H1 (cell line): Measurements from ENCODE around the gene ZNF625. TPM values are rescaled to one million over a fixed set of nuclear protein-coding genes. Genes with fewer than 3 reads are reported as not detected.

Experiments used
- CTCF ChIA-PET: fragments of 300-600 bp; sonication (Branson Sonifier 250); formaldehyde crosslinking; loops from one replicate; lab custom pipeline; 2021; ENCODE audit not compliant: partially characterized antibody; lab: Charles Lee
- POLR2A ChIA-PET: fragments of 300-600 bp; sonication (Branson Sonifier 250); formaldehyde crosslinking; loops from one replicate; lab custom pipeline; 2021; ENCODE audit warnings: inconsistent platforms; ENCODE audit not compliant: partially characterized antibody; lab: Charles Lee
- DNase-seq, 2 experiments: peaks; one replicate each; pipeline versions ENCODE4 v3.0.0 to v3.0.0-alpha.2; 2010 to 2022; ENCODE audit warnings: low spot score in 2 of 2, low read depth in 1 of 2, mixed read lengths in 1 of 2
- FAIRE-seq: peaks from 2 replicates; lab custom pipeline; 2011; peaks lifted over from hg19 to GRCh38; lab: Jason Lieb, UNC
- H2AFZ ChIP-seq: 2 replicates; pipeline ENCODE4 v1.8.1; 2012; ENCODE audit warnings: low read length, inconsistent platforms
- H2AK5ac ChIP-seq: 2 replicates; pipeline ENCODE4 v1.6.1; 2013; ENCODE audit warnings: low read depth, low read length
- H2BK120ac ChIP-seq: replicated peaks from 2 replicates; pipeline ENCODE3; 2013; ENCODE audit warnings: low read depth, low read length, inconsistent platforms
- H2BK12ac ChIP-seq: 2 replicates; pipeline ENCODE4 v1.6.1; 2013; ENCODE audit warnings: low read depth, low read length
- H2BK15ac ChIP-seq: 2 replicates; pipeline ENCODE4 v1.6.1; 2013; ENCODE audit warnings: low read length
- H2BK20ac ChIP-seq: 2 replicates; pipeline ENCODE4 v1.6.1; 2013; ENCODE audit warnings: low read length
- H2BK5ac ChIP-seq: 2 replicates; pipeline ENCODE4 v1.6.1; 2013; ENCODE audit warnings: low read depth, low read length
- H3K14ac ChIP-seq: 2 replicates; pipeline ENCODE4 v1.6.1; 2013; ENCODE audit warnings: inconsistent platforms; ENCODE audit not compliant: insufficient read length
- H3K18ac ChIP-seq: 2 replicates; pipeline ENCODE4 v1.6.1; 2013; ENCODE audit warnings: low read length; ENCODE audit errors: extremely low read depth
- H3K23ac ChIP-seq: 2 replicates; pipeline ENCODE4 v1.6.1; 2013; ENCODE audit warnings: inconsistent platforms; ENCODE audit not compliant: insufficient read length
- H3K23me2 ChIP-seq: 2 replicates; pipeline ENCODE4 v1.6.1; 2013; ENCODE audit warnings: low read depth, low read length
- H3K27ac ChIP-seq: 2 replicates; pipeline ENCODE4 v1.6.1; 2011; ENCODE audit warnings: low read depth, low read length, inconsistent platforms
- H3K27me3 ChIP-seq, 4 experiments: replicated peaks in 1 of 4; 1 replicate in 1 of 4; 2 replicates in 3 of 4; pipeline versions ENCODE4 v1.6.1 to v1.8.1; 2011 to 2013; ENCODE audit warnings: low read length in 3 of 4, mild to moderate bottlenecking in 3 of 4, inconsistent platforms in 2 of 4, mixed read lengths in 2 of 4, moderate library complexity in 1 of 4; ENCODE audit not compliant: control insufficient read depth in 3 of 4, insufficient read depth in 3 of 4; ENCODE audit errors: extremely low read depth in 1 of 4
- H3K36me3 ChIP-seq, 4 experiments: 2 replicates each; pipeline versions ENCODE4 v1.6.1 to v1.8.1; 2011 to 2013; ENCODE audit warnings: mild to moderate bottlenecking in 4 of 4, low read length in 3 of 4, moderate library complexity in 2 of 4, control low read depth in 1 of 4, inconsistent platforms in 1 of 4; ENCODE audit not compliant: insufficient read depth in 4 of 4, control insufficient read depth in 2 of 4
- H3K4ac ChIP-seq: replicated peaks from 2 replicates; pipeline ENCODE3; 2013; ENCODE audit warnings: low read length, low read depth, mixed read lengths, inconsistent platforms; ENCODE audit not compliant: insufficient read length
- H3K4me1 ChIP-seq, 4 experiments: replicated peaks in 1 of 4; 1 replicate in 1 of 4; 2 replicates in 3 of 4; pipeline versions ENCODE4 v1.6.1 to v1.8.1; 2011 to 2013; ENCODE audit warnings: low read length in 3 of 4, inconsistent platforms in 2 of 4, mixed read lengths in 1 of 4; ENCODE audit not compliant: insufficient read depth in 4 of 4, control insufficient read depth in 3 of 4
- H3K4me2 ChIP-seq, 2 experiments: 2 replicates each; pipeline versions ENCODE4 v1.6.1 to v1.8.1; 2011 to 2013; ENCODE audit warnings: low read depth in 2 of 2, low read length in 2 of 2, control low read depth in 1 of 2, inconsistent platforms in 1 of 2, mild to moderate bottlenecking in 1 of 2; ENCODE audit not compliant: insufficient read depth in 1 of 2
- H3K4me3 ChIP-seq, 4 experiments: fragments of 200-600, 300-600 bp in 1 of 4; sonication (generic), shearing (Covaris generic), sonication (Bioruptor Twin) in 1 of 4; 2 replicates each; pipeline versions ENCODE4 v1.5.1 to v1.8.1; 2011 to 2016; ENCODE audit warnings: low read length in 4 of 4, low read depth in 3 of 4, control low read depth in 2 of 4, inconsistent platforms in 2 of 4, mild to moderate bottlenecking in 2 of 4, mixed read lengths in 1 of 4, moderate library complexity in 1 of 4; ENCODE audit not compliant: insufficient read depth in 2 of 4; ENCODE audit errors: extremely low read depth in 1 of 4
- H3K56ac ChIP-seq: replicated peaks from 2 replicates; pipeline ENCODE3; 2013; ENCODE audit warnings: low read depth, mild to moderate bottlenecking, mixed read lengths, low read length, inconsistent platforms; ENCODE audit not compliant: insufficient read length
- H3K79me1 ChIP-seq: 2 replicates; pipeline ENCODE4 v1.6.1; 2013; ENCODE audit warnings: low read depth, low read length, control low read depth
- H3K79me2 ChIP-seq, 2 experiments: 2 replicates each; pipeline versions ENCODE4 v1.6.1 to v1.8.1; 2012 to 2013; ENCODE audit warnings: low read length in 2 of 2, mild to moderate bottlenecking in 2 of 2, inconsistent platforms in 1 of 2; ENCODE audit not compliant: insufficient read depth in 2 of 2, control insufficient read depth in 1 of 2
- H3K9ac ChIP-seq, 4 experiments: replicated peaks in 1 of 4; 1 replicate in 1 of 4; 2 replicates in 3 of 4; pipeline versions ENCODE4 v1.6.1 to v1.8.1; 2011 to 2013; ENCODE audit warnings: low read depth in 3 of 4, low read length in 3 of 4, control low read depth in 2 of 4, mild to moderate bottlenecking in 2 of 4, moderate library complexity in 2 of 4, inconsistent platforms in 1 of 4; ENCODE audit errors: extremely low read depth in 1 of 4
- H3K9me3 ChIP-seq, 2 experiments: 2 replicates each; pipeline versions ENCODE4 v1.6.1 to v1.8.1; 2012 to 2013; ENCODE audit warnings: mild to moderate bottlenecking in 2 of 2, moderate library complexity in 2 of 2, control low read depth in 1 of 2, inconsistent platforms in 1 of 2, low read depth in 1 of 2, low read length in 1 of 2, mixed read lengths in 1 of 2; ENCODE audit not compliant: insufficient read depth in 2 of 2
- H4K20me1 ChIP-seq, 2 experiments: replicated peaks in 1 of 2; 2 replicates each; pipeline versions ENCODE3 to v1.8.1; 2011 to 2013; ENCODE audit warnings: inconsistent platforms in 2 of 2, low read length in 2 of 2, mild to moderate bottlenecking in 1 of 2; ENCODE audit not compliant: insufficient read depth in 2 of 2, control insufficient read depth in 1 of 2
- H4K5ac ChIP-seq: 2 replicates; pipeline ENCODE4 v1.6.1; 2013; ENCODE audit warnings: low read length, low read depth, mixed read lengths, inconsistent platforms; ENCODE audit not compliant: insufficient read length
- H4K8ac ChIP-seq: 2 replicates; pipeline ENCODE4 v1.8.0; 2013; ENCODE audit warnings: mild to moderate bottlenecking, moderate library complexity, low read length, inconsistent platforms; ENCODE audit not compliant: insufficient read depth; ENCODE audit errors: extremely low read depth
- H4K91ac ChIP-seq: replicated peaks from 2 replicates; pipeline ENCODE3; 2013; ENCODE audit warnings: low read length, mixed read lengths, inconsistent platforms; ENCODE audit not compliant: insufficient read length
- SP2 ChIP-seq: IDR thresholded peaks from 2 replicates; pipeline ENCODE4 v1.6.1; 2012; ENCODE audit warnings: mild to moderate bottlenecking, low read length, inconsistent platforms
- TAF7 ChIP-seq: optimal IDR thresholded peaks from 2 replicates; pipeline ENCODE3; 2011; ENCODE audit warnings: low read depth, mild to moderate bottlenecking, inconsistent platforms, low read length, moderate library complexity, borderline replicate concordance
- TCF12 ChIP-seq: IDR thresholded peaks from 2 replicates; pipeline ENCODE4 v1.6.1; 2011; ENCODE audit warnings: low read depth, mild to moderate bottlenecking, low read length
- ZNF274 ChIP-seq: IDR thresholded peaks from 2 replicates; pipeline ENCODE4 v1.7.0; 2012; ENCODE audit warnings: low read length, borderline replicate concordance; ENCODE audit errors: extremely low read depth
- WGBS, 2 experiments: shearing (Covaris generic) in 1 of 2; methylation state at CpG; one replicate each; pipeline versions ENCODE4 v1.1.6 to v1.1.7; 2013 to 2015; ENCODE audit warnings: low lambda C conversion rate in 2 of 2, mixed read lengths in 2 of 2, inconsistent platforms in 1 of 2, low coverage in 1 of 2, missing lambda C conversion rate in 1 of 2; ENCODE audit not compliant: insufficient replicate concordance in 2 of 2, insufficient coverage in 1 of 2, insufficient read length in 1 of 2; ENCODE audit errors: extremely low coverage in 1 of 2, missing lambda C conversion rate in 1 of 2; 5-methylcytosine and 5-hydroxymethylcytosine counted together
- polyA plus RNA-seq, 7 experiments: library from polyadenylated mRNA; depleted of rRNA in 3 of 7; stranded (reverse) in 5 of 7; unstranded in 2 of 7; fragments of >200 nt in 5 of 7; fragments of 200-250 nt in 2 of 7; gene quantifications; 1 replicate in 5 of 7; 2 replicates in 1 of 7; 4 replicates in 1 of 7; pipeline versions ENCODE4 v1.2.1 to v1.2.3, GENCODE V29; 2011 to 2013; ENCODE audit warnings: missing spikeins in 2 of 7, mixed read lengths in 2 of 7
- total RNA-seq: library from RNA; stranded (reverse); fragmentation: NEBNext Ultra II Directional; extraction: Animal tissue kit (Norgen Biotek cat#: 25700); gene quantifications from 2 replicates; pipeline ENCODE4 v1.2.1, GENCODE V29; 2021
- TF ChIP-seq, protein P1 (sequence below): IDR thresholded peaks from 2 replicates; pipeline ENCODE4 v1.6.1; 2012; ENCODE audit warnings: inconsistent platforms

The ZNF625 gene
- total and polyA plus RNA-seq, 2 of the 8 experiments (the other 6 are each of a cell fraction or from before 2014, with no cell fraction given): 2.5 to 26.8 TPM

DNA sequence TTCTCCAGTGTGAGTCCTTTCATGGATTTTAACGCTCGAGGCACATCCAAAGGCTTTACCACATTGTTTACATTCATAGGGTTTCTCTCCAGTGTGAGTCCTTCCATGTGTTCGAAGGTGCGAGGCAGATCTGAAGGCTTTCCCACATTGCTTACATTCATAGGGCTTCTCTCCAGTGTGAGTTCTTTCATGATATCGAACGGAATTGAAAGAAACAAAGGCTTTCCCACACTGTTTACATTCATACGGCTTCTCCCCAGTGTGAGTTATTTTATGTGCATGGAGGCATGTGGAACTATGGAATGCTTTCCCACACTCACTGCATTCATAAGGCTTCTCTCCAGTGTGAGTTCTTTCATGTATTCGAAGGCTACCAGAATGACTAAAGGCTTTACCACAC lies 11.2 kb downstream of the ZNF625 start:
- CTCF ChIA-PET: interaction anchor here (1.0 kb wide), 1 partner anchor 85 kb away, joined by 4 read pairs; no protein-coding TSS in a partner anchor
- Histone ChIP-seq H2BK15ac (no peak overlapping the region), H3K14ac (no peak overlapping the region), H2BK120ac (no peak overlapping the region), H3K9me3 (peaks cover 16 to 20% of the 10 kb centered on the region in 2 experiments), H3K36me3 (peaks cover 19 to 58% (median 37%) of the 10 kb centered on the region in 4 experiments), H2BK5ac (no peak overlapping the region), H3K4ac (no peak overlapping the region), H3K23ac (no peak overlapping the region), H2AFZ (no peak overlapping the region), H3K56ac (no peak overlapping the region), H4K5ac (no peak overlapping the region), H2BK12ac (no peak overlapping the region), H2BK20ac (no peak overlapping the region), H3K4me1 (peaks cover 0 to 7% (median 6%) of the 10 kb centered on the region in 4 experiments; a peak in 5 of 7 replicates), H3K4me3 (no peak overlapping the region), H4K20me1 (peaks cover 0 to 2% of the 10 kb centered on the region in 2 experiments), H3K27me3 (no peaks in the 10 kb centered on the region), H4K91ac (no peak overlapping the region), H3K23me2 (no peaks in the 10 kb centered on the region), H3K79me2 (peaks cover 0 to 6% of the 10 kb centered on the region in 2 experiments; a peak in 2 of 4 replicates), H3K27ac (no peak overlapping the region), H3K9ac (no peak overlapping the region)
- DNase-seq: no peak
- POLR2A ChIA-PET: interaction anchor here (0.9 to 2.0 kb wide), 3 partner anchors 8 to 16 kb away, joined by 3 to 10 read pairs (median 4); partner anchors contain the start of gene ZNF625
- peak; percentile 75 for TF ChIP-seq ZNF274
- no peak for TF ChIP-seq SP2
- TF ChIP-seq, protein P1, sequence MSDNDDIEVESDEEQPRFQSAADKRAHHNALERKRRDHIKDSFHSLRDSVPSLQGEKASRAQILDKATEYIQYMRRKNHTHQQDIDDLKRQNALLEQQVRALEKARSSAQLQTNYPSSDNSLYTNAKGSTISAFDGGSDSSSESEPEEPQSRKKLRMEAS: no peak
- no peak for TF ChIP-seq TCF12
- TF ChIP-seq TAF7: no peak
- TF ChIP-seq, all 59 proteins: peak for 1
- Histone ChIP-seq H4K8ac (no peak overlapping the region), H2AK5ac (no peak overlapping the region), H3K79me1 (no peaks in the 10 kb centered on the region), H3K18ac (no peak overlapping the region), H3K4me2 (no peak overlapping the region)
- whole genome bisulfite sequencing, 2 experiments: 93% methylated on average over 8 of the region's 8 CpGs; no CpG with 5 or more reads in 1 of the 2 experiments
- FAIRE-seq: no peak
